DND-41 (cell line): ENCODE data around the gene MAL.

Experiments used
- CTCF ChIP-seq: IDR thresholded peaks from 2 replicates; pipeline ENCODE4 v1.5.1; 2012; ENCODE audit warnings: borderline replicate concordance, low read length, moderate library complexity, mild to moderate bottlenecking; ENCODE audit not compliant: poor library complexity, severe bottlenecking; ENCODE audit errors: extremely low read depth
- EZH2 ChIP-seq: IDR thresholded peaks from 3 replicates; pipeline ENCODE4 v1.6.1; 2012; ENCODE audit warnings: borderline replicate concordance, low read depth, mild to moderate bottlenecking, moderate library complexity, low read length, inconsistent platforms; ENCODE audit not compliant: severe bottlenecking

GRCh38 chr2:95049683-95049955 lies 24.1 kb downstream of the MAL start:
- TF ChIP-seq CTCF (no peak), EZH2 (no peak)
